SK-N-SH (cell line): ENCODE measurements around the gene FBXL22. TPM values are rescaled to one million over a fixed set of nuclear protein-coding genes. Genes with fewer than 3 reads are reported as not detected.

ENCODE experiments used
- CTCF ChIA-PET: fragments of 300-600, 350-600 bp; formaldehyde crosslinking; extraction: SDS; loops from one replicate; lab custom pipeline; 2021; lab: Yijun Ruan, JAX
- POLR2A ChIA-PET: fragments of 350-600 bp; sonication (Branson Sonifier 250); formaldehyde crosslinking; extraction: SDS; loops from one replicate; lab custom pipeline; 2020; ENCODE audit warnings: antibody characterized with exemption, inconsistent platforms; lab: Yijun Ruan, JAX
- DNase-seq: peaks from one replicate; pipeline ENCODE4 v3.0.0; 2012
- H2AFZ ChIP-seq: fragments of 200-600 bp; sonication (generic); 2 replicates; pipeline ENCODE4 v1.8.1; 2016; ENCODE audit warnings: antibody characterized with exemption, mild to moderate bottlenecking, low read depth
- H3F3A ChIP-seq: fragments of 200-600 bp; sonication (generic); replicated peaks from 2 replicates; pipeline ENCODE3; 2016; ENCODE audit warnings: antibody characterized with exemption, mild to moderate bottlenecking; ENCODE audit not compliant: insufficient read depth
- H3K27ac ChIP-seq, 2 experiments: fragments of 200-500 bp in 1 of 2; fragments of 200-600 bp in 1 of 2; sonication (Bioruptor generic) in 1 of 2; sonication (generic), shearing (Covaris generic) in 1 of 2; 2 replicates each; pipeline versions ENCODE4 v1.5.1 to v1.6.1; 2014 to 2016; ENCODE audit warnings: low read depth in 2 of 2, inconsistent platforms in 1 of 2, low read length in 1 of 2, mild to moderate bottlenecking in 1 of 2, mixed read lengths in 1 of 2
- H3K27me3 ChIP-seq: fragments of 200-600 bp; sonication (generic), shearing (Covaris generic); 2 replicates; pipeline ENCODE4 v1.6.1; 2016; ENCODE audit warnings: mixed run types; ENCODE audit not compliant: insufficient read depth
- H3K36me3 ChIP-seq, 2 experiments: fragments of 200-500 bp in 1 of 2; fragments of 200-600 bp in 1 of 2; sonication (Bioruptor generic) in 1 of 2; sonication (generic) in 1 of 2; replicated peaks in 1 of 2; 2 replicates each; pipeline versions ENCODE3 to v1.5.1; 2014 to 2016; ENCODE audit warnings: low read length in 1 of 2, mild to moderate bottlenecking in 1 of 2; ENCODE audit not compliant: insufficient read depth in 2 of 2, control insufficient read depth in 1 of 2
- H3K4me1 ChIP-seq, 2 experiments: fragments of 200-500 bp in 1 of 2; fragments of 200-600 bp in 1 of 2; sonication (Bioruptor generic) in 1 of 2; sonication (generic), shearing (Covaris generic) in 1 of 2; 2 replicates each; pipeline versions ENCODE4 v1.5.1 to v1.6.1; 2014 to 2016; ENCODE audit warnings: low read depth in 1 of 2, low read length in 1 of 2, mixed run types in 1 of 2; ENCODE audit not compliant: insufficient read depth in 2 of 2, control insufficient read depth in 1 of 2
- H3K4me2 ChIP-seq: fragments of 200-600 bp; sonication (generic), shearing (Covaris generic); 2 replicates; pipeline ENCODE4 v1.6.1; 2017; ENCODE audit warnings: mixed run types
- H3K4me3 ChIP-seq, 2 experiments: fragments of 200-500 bp in 1 of 2; fragments of 200-600 bp in 1 of 2; sonication (Bioruptor generic) in 1 of 2; sonication (generic), shearing (Covaris generic) in 1 of 2; 2 replicates each; pipeline versions ENCODE4 v1.5.1 to v1.8.1; 2014 to 2016; ENCODE audit warnings: low read depth in 2 of 2, inconsistent platforms in 1 of 2, low read length in 1 of 2, mild to moderate bottlenecking in 1 of 2, mixed read lengths in 1 of 2, moderate library complexity in 1 of 2
- H3K79me2 ChIP-seq: fragments of 200-600 bp; sonication (generic); 2 replicates; pipeline ENCODE4 v1.8.1; 2017; ENCODE audit warnings: mild to moderate bottlenecking; ENCODE audit not compliant: insufficient read depth
- H3K9ac ChIP-seq: fragments of 200-600 bp; sonication (generic); 2 replicates; pipeline ENCODE4 v1.6.1; 2017; ENCODE audit warnings: mixed run types
- H3K9me2 ChIP-seq: fragments of 200-600 bp; sonication (generic); 2 replicates; pipeline ENCODE4 v1.6.1; 2017; ENCODE audit warnings: mixed run types
- H3K9me3 ChIP-seq: fragments of 200-600 bp; sonication (generic); 2 replicates; pipeline ENCODE4 v1.6.1; 2017; ENCODE audit warnings: mixed run types, mild to moderate bottlenecking, moderate library complexity
- H4K20me1 ChIP-seq: fragments of 200-600 bp; sonication (generic); 2 replicates; pipeline ENCODE4 v1.6.1; 2017; ENCODE audit warnings: mild to moderate bottlenecking, mixed run types; ENCODE audit not compliant: insufficient read depth
- CHD2 ChIP-seq: fragments of 150-350 bp; IDR thresholded peaks from 2 replicates; pipeline ENCODE4 v1.6.1; 2018; ENCODE audit warnings: low read length; ENCODE audit not compliant: partially characterized antibody
- CTCF ChIP-seq: fragments of 200-600 bp; sonication (generic); IDR thresholded peaks from 2 replicates; pipeline ENCODE4 v1.6.1; 2017; ENCODE audit warnings: antibody characterized with exemption, mild to moderate bottlenecking, moderate library complexity
- ELF1 ChIP-seq: IDR thresholded peaks from 2 replicates; pipeline ENCODE4 v1.4.0; 2012
- EP300 ChIP-seq, 2 experiments: IDR thresholded peaks; 2 replicates each; pipeline versions ENCODE4 v1.4.0 to v1.6.1; 2012; ENCODE audit warnings: borderline replicate concordance in 1 of 2, low read depth in 1 of 2, low read length in 1 of 2
- FOXJ3 ChIP-seq: sonication (generic); formaldehyde crosslinking; IDR thresholded peaks from 2 replicates; pipeline ENCODE4 v1.5.1; 2020; ENCODE audit warnings: mild to moderate bottlenecking, missing genetic modification reagents
- MAX ChIP-seq: IDR thresholded peaks from 2 replicates; pipeline ENCODE4 v1.4.0; 2012; ENCODE audit warnings: low read depth
- MEF2A ChIP-seq: IDR thresholded peaks from 2 replicates; pipeline ENCODE4 v1.4.0; 2012; ENCODE audit warnings: low read depth, borderline replicate concordance
- NFIC ChIP-seq: IDR thresholded peaks from 2 replicates; pipeline ENCODE4 v1.4.0; 2012; ENCODE audit warnings: borderline replicate concordance
- NRF1 ChIP-seq: IDR thresholded peaks from 2 replicates; pipeline ENCODE4 v1.6.1; 2012; ENCODE audit warnings: low read depth, mild to moderate bottlenecking, low read length
- POLR2AphosphoS5 ChIP-seq: IDR thresholded peaks from 2 replicates; pipeline ENCODE4 v1.6.1; 2012; ENCODE audit warnings: low read depth, low read length
- REST ChIP-seq: IDR thresholded peaks from 2 replicates; pipeline ENCODE4 v1.6.1; 2012; ENCODE audit warnings: mild to moderate bottlenecking, low read depth, low read length, moderate library complexity
- RFX5 ChIP-seq: IDR thresholded peaks from 2 replicates; pipeline ENCODE4 v1.6.1; 2012; ENCODE audit warnings: mild to moderate bottlenecking, improper control_type of control experiment, low read length
- RXRA ChIP-seq: IDR thresholded peaks from 2 replicates; pipeline ENCODE4 v1.4.0; 2012; ENCODE audit warnings: low read depth, mild to moderate bottlenecking, borderline replicate concordance
- SIN3A ChIP-seq: IDR thresholded peaks from 2 replicates; pipeline ENCODE4 v1.6.1; 2012; ENCODE audit warnings: low read depth, mild to moderate bottlenecking, low read length, moderate library complexity, borderline replicate concordance
- TCF12 ChIP-seq: IDR thresholded peaks from 2 replicates; pipeline ENCODE4 v1.4.0; 2012
- TEAD4 ChIP-seq: IDR thresholded peaks from 2 replicates; pipeline ENCODE4 v1.4.0; 2012; ENCODE audit warnings: mild to moderate bottlenecking, borderline replicate concordance; ENCODE audit not compliant: insufficient read depth
- USF2 ChIP-seq: fragments of 150-350 bp; IDR thresholded peaks from 2 replicates; pipeline ENCODE4 v1.6.1; 2017; ENCODE audit warnings: antibody characterized with exemption, low read length, low read depth, borderline replicate concordance
- WGBS: methylation state at CpG from one replicate; pipeline ENCODE4 v1.1.6; 2017; ENCODE audit warnings: low lambda C conversion rate; 5-methylcytosine and 5-hydroxymethylcytosine counted together
- polyA plus RNA-seq, 3 experiments: library from polyadenylated mRNA; depleted of rRNA; stranded (reverse); fragments of >200 nt; gene quantifications; 2 replicates each; pipeline ENCODE4 v1.2.3, GENCODE V29; 2012

The FBXL22 gene
- polyA plus RNA-seq, 1 of the 3 experiments (the other 2 are of a cell fraction), result 0.10 TPM

- no peak for TF ChIP-seq REST
- TF ChIP-seq NFIC, result no peak
- TF ChIP-seq MAX, result no peak
- TF ChIP-seq TEAD4, result no peak
- no peak for TF ChIP-seq FOXJ3 (CRISPR knock-in tag)
- no peak for TF ChIP-seq TCF12
- TF ChIP-seq RXRA, result no peak
- peak; percentile 9; the same call in 1 of the 2 replicates for TF ChIP-seq POLR2AphosphoS5
- no peak for TF ChIP-seq MEF2A
- TF ChIP-seq EP300 (IDR thresholded peaks at IDR 0.05; ENCODE audit: borderline replicate concordance in 1 of 2, low read depth in 1 of 2, low read length in 1 of 2), result no peak
- no peak for TF ChIP-seq RFX5
- 0 out of 2 replicates have a peak, but pooled peaks have one; percentile 8 for TF ChIP-seq CTCF
- no peak for TF ChIP-seq USF2
- no peak for TF ChIP-seq ELF1
- TF ChIP-seq CHD2, result no peak
- TF ChIP-seq SIN3A, result no peak
- TF ChIP-seq NRF1, result no peak
- peak; percentile 77 for DNase-seq
- H3K4me2 ChIP-seq, result peak overlapping the region; percentile 100
- WGBS, result 2% methylated on average over 36 of the region's 63 CpGs
- H3K4me1 ChIP-seq, result peaks cover 6 to 9% of the 10 kb centered on the region in 2 experiments; a peak in 2 of 4 replicates
- ChIA-PET POLR2A (interaction anchor here (0.9 kb wide), 1 partner anchor 9 kb away, joined by 3 read pairs; no protein-coding TSS in a partner anchor), CTCF (interaction anchor here (1.0 to 3.2 kb wide), 7 partner anchors 9 to 552 kb away, joined by 3 to 22 read pairs (median 6); partner anchors contain the start of gene USP3)
- H3K27me3 ChIP-seq, result no peaks in the 10 kb centered on the region
- H3K79me2 ChIP-seq, result no peaks in the 10 kb centered on the region
- H4K20me1 ChIP-seq, result no peaks in the 10 kb centered on the region
- peaks cover 0 to 1% of the 10 kb centered on the region in 2 experiments for H3K36me3 ChIP-seq
- no peaks in the 10 kb centered on the region for H3K9me2 ChIP-seq
- H3K9me3 ChIP-seq, result no peaks in the 10 kb centered on the region
- H3F3A ChIP-seq, result peaks cover 4% of the 10 kb centered on the region
- peak overlapping the region; percentile 19 to 29; a peak in 3 of 4 replicates for H3K27ac ChIP-seq
- peak overlapping the region; percentile 79 for H3K9ac ChIP-seq
- peak overlapping the region; percentile 72 to 77 for H3K4me3 ChIP-seq
- H2AFZ ChIP-seq, result peak overlapping the region; percentile 94
These were observed 4.0 kb downstream of the FBXL22 start for GRCh38 chr15:63601026-63601703.
